ENCODE measurements around the gene ASIC4.

The ASIC4 gene

GRCh38 chr2:219548990-219549389 is 34.7 kb downstream of the ASIC4 start:
- no peak for DNase-seq (ENCODE audit: low read depth in 2 of 3, low spot score in 2 of 3)

- no peak for DNase-seq (ENCODE audit: low read depth in 2 of 3, low spot score in 2 of 3)
Observed at GRCh38 chr2:219549619-219550018, 35.3 kb downstream of the ASIC4 start.

DNA sequence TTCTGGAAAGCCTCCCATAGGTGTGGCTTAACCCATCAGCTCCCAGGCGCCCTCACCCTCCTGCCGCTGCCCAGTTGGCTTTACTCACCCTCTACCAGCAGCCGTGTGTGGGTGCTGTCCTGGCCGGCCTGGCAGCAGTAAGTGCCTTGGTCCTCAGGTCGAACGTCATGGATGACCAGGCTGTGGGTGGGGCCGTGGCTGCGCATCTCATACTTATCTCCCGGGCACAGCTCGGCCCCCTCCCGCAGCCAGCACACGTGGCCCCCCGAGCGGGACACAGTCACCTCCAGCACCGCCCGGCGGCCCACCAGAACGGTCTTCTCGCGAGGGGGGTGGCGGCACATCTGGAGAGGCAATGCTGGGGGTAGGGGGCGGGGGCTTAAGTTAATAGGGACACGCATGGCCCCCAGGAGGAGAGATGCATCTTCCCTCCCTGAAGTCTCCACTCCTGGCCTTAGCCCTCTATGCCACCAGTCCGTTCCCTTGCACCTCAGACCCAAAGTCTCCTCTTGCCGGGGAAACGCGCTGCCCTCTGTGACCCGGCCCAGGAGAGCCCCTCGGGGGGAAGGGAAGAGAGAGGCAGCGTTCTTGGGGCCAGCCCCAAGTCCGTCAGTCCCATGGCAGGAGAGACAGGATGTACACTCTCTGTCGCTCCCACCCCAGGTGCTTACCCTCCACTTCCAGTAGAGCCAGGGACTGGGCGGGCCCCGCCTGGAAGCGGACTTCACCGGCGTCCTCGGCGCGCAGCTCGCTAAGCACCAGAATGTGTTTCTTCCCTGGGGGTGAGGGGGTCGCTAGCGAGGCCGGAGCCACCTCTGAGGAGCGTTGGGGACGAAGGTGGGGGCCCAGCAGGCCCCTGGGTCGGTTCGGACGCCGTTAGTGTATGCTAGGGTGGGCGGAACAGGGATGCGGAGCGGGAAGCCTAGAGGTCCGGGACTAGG is 37.4 kb downstream of the ASIC4 start:
- no peak for DNase-seq (ENCODE audit: low read depth in 2 of 3, low spot score in 2 of 3)

GRCh38 chr2:219552382-219553167 is 38.3 kb downstream of the ASIC4 start:
- peak; percentile 60 to 70 (median 60) for DNase-seq (ENCODE audit: low read depth in 2 of 3, low spot score in 2 of 3)

GRCh38 chr2:219553168-219553417 is 38.8 kb downstream of the ASIC4 start:
- DNase-seq (ENCODE audit: low read depth in 2 of 3, low spot score in 2 of 3) = no peak

- DNase-seq (ENCODE audit: low read depth in 2 of 3, low spot score in 2 of 3) = no peak
Observed at GRCh38 chr2:219553463-219553963, 39.2 kb downstream of the ASIC4 start.

DNA sequence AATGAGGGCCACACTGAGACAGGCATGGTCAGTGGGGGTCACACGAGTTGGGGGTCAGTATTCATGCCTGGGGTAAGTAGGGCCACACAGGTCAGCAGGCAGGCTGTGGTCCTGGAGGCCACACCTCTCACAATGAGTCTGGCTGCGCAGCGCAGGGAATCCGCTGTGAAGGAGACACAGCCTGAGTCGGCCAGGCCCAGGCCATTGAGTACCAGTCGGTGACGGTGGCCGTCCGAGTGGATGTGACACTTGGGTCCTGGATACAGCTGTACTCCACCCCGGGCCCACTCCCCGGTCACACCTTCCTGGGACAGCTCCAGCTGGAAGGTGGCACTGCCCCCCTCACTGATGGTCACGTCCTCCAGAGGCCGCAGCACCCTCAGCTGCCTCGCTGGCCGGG is 40.1 kb downstream of the ASIC4 start:
- no peak for DNase-seq (ENCODE audit: low read depth in 2 of 3, low spot score in 2 of 3)

GRCh38 chr2:219555956-219556355 is 41.7 kb downstream of the ASIC4 start:
- DNase-seq (ENCODE audit: low read depth in 2 of 3, low spot score in 2 of 3) = no peak

- no peak for DNase-seq (ENCODE audit: low read depth in 2 of 3, low spot score in 2 of 3)
Observed at GRCh38 chr2:219556413-219556812, 42.1 kb downstream of the ASIC4 start.

GRCh38 chr2:219557320-219557719 is 43.0 kb downstream of the ASIC4 start:
- no peak for DNase-seq (ENCODE audit: low read depth in 2 of 3, low spot score in 2 of 3)

- DNase-seq (ENCODE audit: low read depth in 2 of 3, low spot score in 2 of 3) = no peak
Observed at GRCh38 chr2:219557791-219558785, 43.8 kb downstream of the ASIC4 start.

DNA sequence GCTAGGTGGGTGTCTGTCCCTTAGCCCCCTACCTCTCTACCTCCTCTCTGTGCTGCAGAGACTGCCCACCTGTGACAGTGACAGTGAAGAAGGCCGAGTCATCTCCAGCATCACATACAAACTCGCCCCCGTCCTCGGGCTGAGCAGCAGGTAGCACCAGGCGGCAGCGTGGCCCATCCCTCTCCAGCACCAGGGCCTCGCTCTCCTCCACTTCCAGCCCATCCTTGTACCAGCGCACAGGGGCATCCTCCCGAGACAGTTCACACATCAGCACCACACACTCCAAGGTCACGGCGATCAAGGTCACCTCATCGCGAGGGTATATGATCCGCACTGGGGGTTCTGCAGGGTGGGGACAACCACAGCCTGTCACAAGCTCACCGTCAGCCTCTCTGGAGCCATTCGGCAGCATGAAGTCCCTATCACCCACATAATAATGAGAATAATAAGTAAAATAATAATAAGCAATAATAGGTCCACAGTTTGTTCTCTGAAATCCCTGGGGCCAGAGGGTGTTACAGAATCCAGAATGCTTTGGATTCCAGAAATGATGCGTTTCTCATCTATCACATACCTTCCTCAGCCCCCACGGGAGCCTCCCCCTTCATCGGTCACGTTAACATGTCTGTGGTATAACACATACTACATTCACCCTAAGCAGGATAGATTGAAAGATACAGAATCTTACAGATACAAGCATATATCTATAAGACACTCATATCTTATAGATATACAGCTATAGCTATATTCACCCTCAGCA is 45.1 kb downstream of the ASIC4 start:
- DNase-seq (ENCODE audit: low read depth in 2 of 3, low spot score in 2 of 3) = no peak

- no peak for DNase-seq (ENCODE audit: low read depth in 2 of 3, low spot score in 2 of 3)
Observed at GRCh38 chr2:219560037-219560892, 46.0 kb downstream of the ASIC4 start.

DNA sequence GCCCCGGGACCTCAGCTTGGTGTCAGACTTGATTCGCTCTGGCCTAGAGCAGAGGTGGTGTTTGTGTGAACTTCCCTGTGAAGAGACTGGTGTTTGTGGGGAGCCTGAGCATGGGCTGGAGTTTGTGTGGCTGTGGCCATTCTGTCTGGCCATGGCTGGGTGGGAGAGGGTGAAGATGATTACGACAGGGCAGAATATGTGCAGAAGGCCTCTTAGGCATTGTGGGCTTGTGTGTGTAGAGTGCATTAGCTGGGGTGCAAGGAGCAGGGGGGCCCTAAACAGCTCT is 46.6 kb downstream of the ASIC4 start:
- DNase-seq (ENCODE audit: low read depth in 2 of 3, low spot score in 2 of 3) = no peak

GRCh38 chr2:219561179-219562048 is 47.1 kb downstream of the ASIC4 start:
- no peak for DNase-seq (ENCODE audit: low read depth in 2 of 3, low spot score in 2 of 3)

- DNase-seq (ENCODE audit: low read depth in 2 of 3, low spot score in 2 of 3) = no peak
Observed at GRCh38 chr2:219562049-219563020, 48.1 kb downstream of the ASIC4 start.

GRCh38 chr2:219563271-219563928 is 49.1 kb downstream of the ASIC4 start:
- DNase-seq (ENCODE audit: low read depth in 2 of 3, low spot score in 2 of 3) = no peak
